Erythroblast (primary cell): Measurements from ENCODE around the gene PLOD3.
A peak's percentile ranks its signal among the peaks of the same experiment; 100 is the strongest.
"Not testable (repeated sequence)": the region's sequence is repeated elsewhere in the genome, so short reads cannot be mapped to it uniquely, and the experiment has no call there.

Experiments used
- DNase-seq, 2 experiments: peaks; one replicate each; lab custom pipeline; 2025; lab: John Stamatoyannopoulos, UW
- GATA1 ChIP-seq: IDR thresholded peaks from 2 replicates; pipeline ENCODE4 v1.6.1; 2011; ENCODE audit warnings: low read depth, mild to moderate bottlenecking, control low read depth, low read length, moderate library complexity
- POLR2A ChIP-seq: IDR thresholded peaks from 2 replicates; pipeline ENCODE4 v1.6.1; 2011; ENCODE audit warnings: mild to moderate bottlenecking, low read length

The PLOD3 gene, protein sequence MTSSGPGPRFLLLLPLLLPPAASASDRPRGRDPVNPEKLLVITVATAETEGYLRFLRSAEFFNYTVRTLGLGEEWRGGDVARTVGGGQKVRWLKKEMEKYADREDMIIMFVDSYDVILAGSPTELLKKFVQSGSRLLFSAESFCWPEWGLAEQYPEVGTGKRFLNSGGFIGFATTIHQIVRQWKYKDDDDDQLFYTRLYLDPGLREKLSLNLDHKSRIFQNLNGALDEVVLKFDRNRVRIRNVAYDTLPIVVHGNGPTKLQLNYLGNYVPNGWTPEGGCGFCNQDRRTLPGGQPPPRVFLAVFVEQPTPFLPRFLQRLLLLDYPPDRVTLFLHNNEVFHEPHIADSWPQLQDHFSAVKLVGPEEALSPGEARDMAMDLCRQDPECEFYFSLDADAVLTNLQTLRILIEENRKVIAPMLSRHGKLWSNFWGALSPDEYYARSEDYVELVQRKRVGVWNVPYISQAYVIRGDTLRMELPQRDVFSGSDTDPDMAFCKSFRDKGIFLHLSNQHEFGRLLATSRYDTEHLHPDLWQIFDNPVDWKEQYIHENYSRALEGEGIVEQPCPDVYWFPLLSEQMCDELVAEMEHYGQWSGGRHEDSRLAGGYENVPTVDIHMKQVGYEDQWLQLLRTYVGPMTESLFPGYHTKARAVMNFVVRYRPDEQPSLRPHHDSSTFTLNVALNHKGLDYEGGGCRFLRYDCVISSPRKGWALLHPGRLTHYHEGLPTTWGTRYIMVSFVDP

DNA sequence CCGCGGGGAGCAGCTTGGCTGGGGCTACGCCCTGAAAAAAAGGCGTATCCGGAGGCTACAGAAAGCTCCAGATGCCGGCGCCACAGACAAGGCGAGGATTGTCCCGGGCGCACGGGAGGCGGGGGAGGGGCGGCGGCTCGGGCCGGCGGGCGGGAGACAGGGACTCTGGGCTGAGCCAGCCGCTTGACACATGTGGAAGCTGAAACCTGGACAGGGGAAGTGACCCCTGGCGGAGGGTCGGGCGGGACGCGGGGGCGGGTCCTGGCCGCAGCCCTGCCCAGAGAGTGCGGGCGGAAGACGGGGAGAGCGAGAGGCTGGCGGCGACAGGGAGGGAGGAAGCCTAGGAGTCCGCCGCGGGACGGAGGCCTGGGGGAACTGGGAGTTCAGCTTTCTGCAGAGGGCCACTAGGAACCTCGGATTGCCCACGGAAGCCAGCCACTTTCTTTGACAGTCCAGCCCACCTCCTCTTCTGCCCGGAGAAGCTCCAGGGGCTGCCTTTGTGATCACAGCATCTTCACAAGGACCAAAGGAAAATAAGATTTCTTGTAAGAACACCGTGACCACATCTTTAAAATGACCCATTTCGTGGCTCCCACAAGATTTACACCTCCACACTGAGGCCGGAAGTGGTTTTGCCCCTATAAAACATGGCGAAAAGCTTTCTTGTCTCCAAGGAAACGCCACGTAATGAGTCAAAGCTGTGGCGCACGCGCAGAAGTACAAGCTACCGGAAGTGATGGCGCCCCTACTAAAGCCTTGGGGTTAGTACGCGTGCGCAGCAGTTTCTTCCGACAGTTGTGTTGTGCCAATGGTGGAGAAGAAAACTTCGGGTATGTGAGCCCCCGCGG, at the start of gene PLOD3, which contains the start of gene ZNHIT1:
Gene PLOD3, minus strand, starts transcription at position 194 of the 848 bp plus-strand sequence. CDS start 307 bp downstream, outside the sequence.
Gene ZNHIT1, plus strand, starts transcription at position 778 of the 848 bp plus-strand sequence. Its CDS starts 31 bp downstream, at position 809.
- DNase-seq, result peak; percentile 98 to 99
- TF ChIP-seq POLR2A, result peak; percentile 66
- no peak for TF ChIP-seq GATA1

- peak in 1 of 2 experiments; percentile 46 for DNase-seq
- TF ChIP-seq GATA1 (no peak), POLR2A (no peak)
Observed at GRCh38 chr7:101265622-101266516, 48.5 kb upstream of the PLOD3 start.

DNA sequence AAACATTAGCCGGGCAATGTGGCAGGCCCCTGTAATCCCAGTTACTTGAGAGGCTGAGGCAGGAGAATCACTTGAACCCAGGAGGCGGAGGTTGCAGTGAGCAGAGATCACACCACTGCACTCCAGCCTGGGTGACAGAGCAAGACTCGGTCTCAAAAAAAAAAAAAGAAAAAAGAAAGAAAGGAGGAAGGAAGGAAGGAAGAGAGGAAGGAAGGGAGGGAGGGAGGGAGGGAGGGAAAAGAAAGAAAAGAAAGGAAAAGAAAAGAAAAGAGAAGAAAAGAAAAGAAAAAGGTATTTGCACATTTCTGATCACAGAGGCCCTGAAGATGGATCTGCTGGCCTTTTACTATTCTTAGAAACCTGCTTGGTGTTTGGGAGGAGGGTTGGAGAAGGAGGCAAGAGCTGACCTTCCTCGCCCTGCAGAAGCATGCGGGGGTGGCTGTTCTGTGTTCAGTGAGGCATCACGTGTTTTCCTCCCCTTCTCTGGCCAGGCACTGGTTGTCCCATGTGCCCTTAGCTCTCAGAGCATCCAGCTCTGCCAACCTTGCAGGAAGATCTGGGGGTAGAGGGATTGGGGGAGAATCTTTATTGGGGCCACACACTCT, 46.8 kb upstream of the PLOD3 start:
- DNase-seq, result not testable (repeated sequence)

- TF ChIP-seq GATA1 (no peak), POLR2A (no peak)
- DNase-seq, result no peak
Observed at GRCh38 chr7:101258243-101258731, 40.9 kb upstream of the PLOD3 start.

DNA sequence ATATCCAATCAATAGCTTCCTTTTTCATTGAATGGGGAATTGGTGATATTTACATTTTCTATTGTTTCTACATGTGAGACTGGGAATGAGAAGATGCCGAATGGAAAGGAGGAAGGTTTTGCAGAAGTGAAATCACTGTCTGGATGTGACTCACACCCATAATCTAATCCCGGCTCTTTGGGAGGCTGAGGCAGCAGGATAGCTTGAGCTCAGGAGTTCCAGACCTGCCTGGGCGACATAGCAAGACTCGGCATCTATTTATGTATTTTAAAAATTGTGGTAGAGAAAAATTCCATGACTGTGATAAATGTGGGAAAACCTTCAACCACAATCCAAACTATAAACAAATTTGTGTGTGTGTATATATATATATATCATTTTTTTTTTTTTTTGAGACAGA, 38.4 kb upstream of the PLOD3 start:
- no peak for DNase-seq
- TF ChIP-seq GATA1 (no peak), POLR2A (no peak)

- not testable (repeated sequence) for DNase-seq
Observed at GRCh38 chr7:101253199-101253598, 35.8 kb upstream of the PLOD3 start.

- peak; percentile 98 for DNase-seq
- TF ChIP-seq GATA1 (no peak), POLR2A (peak; percentile 92)
Observed at GRCh38 chr7:101251871-101252659, 34.7 kb upstream of the PLOD3 start.

GRCh38 chr7:101250324-101250723, 32.9 kb upstream of the PLOD3 start:
- no peak for DNase-seq
- no peak for TF ChIP-seq POLR2A
- no peak for TF ChIP-seq GATA1

DNA sequence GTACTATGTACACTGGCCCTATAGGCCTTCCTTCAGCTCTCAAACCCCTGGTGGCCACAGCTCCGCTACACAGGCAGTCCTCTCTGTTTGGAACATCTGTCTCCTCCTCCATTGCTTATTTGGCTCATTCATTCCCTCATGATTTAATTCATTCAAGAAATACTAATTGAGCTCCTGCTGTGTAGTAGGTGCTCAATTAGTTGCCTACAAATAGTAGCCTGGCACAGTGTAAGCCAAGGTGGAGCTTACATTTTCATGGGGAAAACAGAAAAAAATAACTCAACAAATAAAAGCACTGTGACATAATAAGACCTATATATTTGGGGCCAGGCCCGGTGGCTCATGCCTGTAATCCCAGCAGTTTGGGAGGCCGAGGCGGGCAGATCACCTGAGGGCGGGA, 30.9 kb upstream of the PLOD3 start:
- no peak for DNase-seq
- TF ChIP-seq GATA1 (no peak), POLR2A (no peak)

GRCh38 chr7:101245147-101245668, 27.8 kb upstream of the PLOD3 start:
- DNase-seq, result no peak
- TF ChIP-seq GATA1 (no peak), POLR2A (peak; percentile 22)

DNA sequence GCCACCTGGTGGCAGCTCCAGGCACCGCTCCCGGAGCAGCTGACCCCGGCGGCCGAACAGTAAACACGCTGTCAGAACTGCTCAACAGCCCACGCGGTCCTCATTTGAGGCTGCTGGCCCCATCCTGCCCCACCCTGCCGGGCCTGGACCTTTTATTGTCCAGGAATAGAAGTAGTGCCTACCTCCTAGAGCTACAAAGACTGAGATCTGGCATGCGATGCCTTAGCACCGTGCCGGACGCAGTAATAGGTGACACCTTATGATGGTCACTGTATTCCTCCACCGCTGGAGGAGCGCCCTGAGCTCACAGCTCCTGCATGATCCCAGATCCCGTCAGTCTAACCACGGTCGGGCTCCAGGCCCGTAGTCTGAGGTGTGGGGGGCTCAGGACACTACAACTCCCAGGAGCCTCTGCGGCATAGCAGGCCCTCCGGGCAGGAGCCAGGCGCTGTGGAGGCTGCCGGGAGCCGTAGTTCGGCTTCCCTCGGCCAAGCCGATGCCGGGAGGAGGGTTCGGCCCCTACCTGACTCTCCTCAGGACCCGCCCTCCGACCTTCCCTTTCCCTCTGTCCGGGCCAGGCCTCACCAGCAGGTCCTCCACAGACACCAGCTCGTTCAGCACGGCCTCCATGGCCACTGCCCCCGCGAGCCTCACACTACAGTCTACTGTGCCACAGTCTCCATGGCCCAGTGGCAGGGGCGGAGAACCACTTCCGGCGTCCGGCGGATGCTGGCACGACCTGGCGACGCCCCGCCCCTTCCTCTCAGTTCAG, 27.2 kb upstream of the PLOD3 start, which contains the start of gene FIS1:
Gene FIS1, minus strand, starts transcription at position 707 of the 772 bp plus-strand sequence. Its CDS starts 77 bp downstream, at position 630.
- DNase-seq, result peak; percentile 93 to 95
- TF ChIP-seq POLR2A (peak; percentile 93), GATA1 (no peak)
